HepG2 (cell line): ENCODE data around the gene ADIPOR2. TPM values are rescaled to one million over a fixed set of nuclear protein-coding genes. Genes with fewer than 3 reads are reported as not detected.
A peak's percentile ranks its signal among the peaks of the same experiment; 100 is the strongest.

Experiments
- ARHGAP35 ChIP-seq: sonication (generic); formaldehyde crosslinking; IDR thresholded peaks from 2 replicates; pipeline ENCODE4 v1.9.0; 2022; ENCODE audit warnings: mild to moderate bottlenecking, inconsistent platforms, moderate library complexity, missing genetic modification reagents, borderline replicate concordance
- ARNTL ChIP-seq: sonication (generic); formaldehyde crosslinking; IDR thresholded peaks from 2 replicates; pipeline ENCODE4 v1.4.0; 2020; ENCODE audit warnings: mild to moderate bottlenecking, missing genetic modification reagents
- FOXP1 ChIP-seq, 2 experiments: fragments of 450-650 bp in 1 of 2; IDR thresholded peaks; 2 replicates each; pipeline ENCODE4 v1.6.1; 2017 to 2018; ENCODE audit warnings: antibody characterized with exemption in 1 of 2
- GLMP ChIP-seq: sonication (generic); formaldehyde crosslinking; IDR thresholded peaks from 2 replicates; pipeline ENCODE4 v1.9.0; 2021; ENCODE audit warnings: missing genetic modification reagents, mild to moderate bottlenecking, borderline replicate concordance
- GMEB1 ChIP-seq: sonication (generic); formaldehyde crosslinking; IDR thresholded peaks from 2 replicates; pipeline ENCODE4 v1.5.1; 2020; ENCODE audit warnings: missing genetic modification reagents, mild to moderate bottlenecking, borderline replicate concordance
- HINFP ChIP-seq: sonication (generic); formaldehyde crosslinking; IDR thresholded peaks from 2 replicates; pipeline ENCODE4 v1.4.0; 2020; ENCODE audit warnings: low read depth, mild to moderate bottlenecking, missing genetic modification reagents
- HOXA5 ChIP-seq: sonication (generic); formaldehyde crosslinking; IDR thresholded peaks from 2 replicates; pipeline ENCODE4 v1.4.0; 2020; ENCODE audit warnings: missing genetic modification reagents
- MAZ ChIP-seq, 2 experiments: sonication (generic) in 1 of 2; formaldehyde crosslinking in 1 of 2; IDR thresholded peaks; 2 replicates each; pipeline versions ENCODE4 v1.5.0 to v1.6.1; 2012 to 2020; ENCODE audit warnings: low read depth in 2 of 2, mild to moderate bottlenecking in 2 of 2, borderline replicate concordance in 1 of 2, improper control_type of control experiment in 1 of 2, low read length in 1 of 2, missing genetic modification reagents in 1 of 2, moderate library complexity in 1 of 2
- MEIS1 ChIP-seq: sonication (generic); formaldehyde crosslinking; IDR thresholded peaks from 2 replicates; pipeline ENCODE4 v1.9.0; 2021; ENCODE audit warnings: mild to moderate bottlenecking, missing genetic modification reagents, moderate library complexity, borderline replicate concordance
- NFYC ChIP-seq: IDR thresholded peaks from 2 replicates; pipeline ENCODE4 v1.6.1; 2016; ENCODE audit warnings: missing genetic modification reagents, missing compliant biosample characterization
- POLR2AphosphoS5 ChIP-seq: IDR thresholded peaks from 2 replicates; pipeline ENCODE4 v1.6.1; 2012; ENCODE audit warnings: low read depth, low read length
- SALL2 ChIP-seq: sonication (generic); formaldehyde crosslinking; IDR thresholded peaks from 2 replicates; pipeline ENCODE4 v1.8.1; 2023; ENCODE audit warnings: mild to moderate bottlenecking, missing genetic modification reagents, inconsistent platforms
- SOX6 ChIP-seq, 2 experiments: fragments of 450-650 bp in 1 of 2; sonication (generic) in 1 of 2; formaldehyde crosslinking in 1 of 2; IDR thresholded peaks; 2 replicates each; pipeline versions ENCODE4 v1.4.0 to v1.6.1; 2017 to 2020; ENCODE audit warnings: antibody characterized with exemption in 1 of 2, mild to moderate bottlenecking in 1 of 2, missing genetic modification reagents in 1 of 2
- ZBTB14 ChIP-seq: sonication (generic); formaldehyde crosslinking; IDR thresholded peaks from 2 replicates; pipeline ENCODE4 v1.4.0; 2020; ENCODE audit warnings: missing genetic modification reagents
- ZC3H4 ChIP-seq: sonication (generic); formaldehyde crosslinking; IDR thresholded peaks from 2 replicates; pipeline ENCODE4 v1.4.0; 2020; ENCODE audit warnings: missing genetic modification reagents, borderline replicate concordance
- ZIK1 ChIP-seq: sonication (generic); formaldehyde crosslinking; IDR thresholded peaks from 2 replicates; pipeline ENCODE4 v1.5.0; 2020; ENCODE audit warnings: mild to moderate bottlenecking, low read depth, missing genetic modification reagents, borderline replicate concordance
- ZNF280B ChIP-seq: sonication (generic); formaldehyde crosslinking; IDR thresholded peaks from 2 replicates; pipeline ENCODE4 v1.5.0; 2020; ENCODE audit warnings: missing genetic modification reagents, mild to moderate bottlenecking, borderline replicate concordance
- ZNF691 ChIP-seq: sonication (generic); formaldehyde crosslinking; IDR thresholded peaks from 2 replicates; pipeline ENCODE4 v1.4.0; 2020; ENCODE audit warnings: missing genetic modification reagents, low read depth, mild to moderate bottlenecking, borderline replicate concordance
- ZNF720 ChIP-seq: sonication (generic); formaldehyde crosslinking; IDR thresholded peaks from 2 replicates; pipeline ENCODE4 v1.4.0; 2020; ENCODE audit warnings: missing genetic modification reagents
- ZNF773 ChIP-seq: sonication (generic); formaldehyde crosslinking; IDR thresholded peaks from 2 replicates; pipeline ENCODE4 v1.4.0; 2020; ENCODE audit warnings: missing genetic modification reagents, borderline replicate concordance
- polyA plus RNA-seq, 8 experiments: library from polyadenylated mRNA; depleted of rRNA in 3 of 8; stranded (reverse) in 7 of 8; unstranded in 1 of 8; fragments of >200 nt; fragmentation: Illumina TruSeq in 4 of 8; extraction: Trizol in 4 of 8; gene quantifications; 2 replicates each; pipeline versions ENCODE4 v1.2.1 to v1.2.3, GENCODE V29; 2011 to 2016; ENCODE audit warnings: low read depth in 4 of 8, missing spikeins in 1 of 8, mixed read lengths in 1 of 8; ENCODE audit not compliant: insufficient read depth in 1 of 8
- total RNA-seq, 5 experiments: library from RNA; depleted of rRNA; stranded (reverse); fragments of >200 nt; fragmentation: Illumina TruSeq; extraction: Trizol; gene quantifications; 2 replicates each; pipeline ENCODE4 v1.2.3, GENCODE V29; 2016; ENCODE audit warnings: low read depth in 1 of 5

The ADIPOR2 gene
- total and polyA plus RNA-seq, 2 of the 13 experiments (the other 11 are each of a cell fraction or from before 2014, with no cell fraction given) = 35.2 to 52.2 TPM

GRCh38 chr12:1837541-1838204 is 146.8 kb downstream of the ADIPOR2 start (continued):
- TF ChIP-seq ZNF691 (CRISPR knock-in tag) (no peak; the same call in 1 of the 2 replicates), ZBTB14 (CRISPR knock-in tag) (no peak), SOX6 (IDR thresholded peaks at IDR 0.05) (no peak), SOX6 (CRISPR knock-in tag; IDR thresholded peaks at IDR 0.05) (peak; percentile 54), ARHGAP35 (CRISPR knock-in tag) (no peak), ZNF280B (CRISPR knock-in tag) (no peak), ZC3H4 (CRISPR knock-in tag) (no peak), HINFP (CRISPR knock-in tag) (no peak), MEIS1 (no peak), ZIK1 (CRISPR knock-in tag) (no peak), NFYC (CRISPR knock-in tag) (no peak), ARNTL (CRISPR knock-in tag) (no peak), FOXP1 (IDR thresholded peaks at IDR 0.05) (no peak), FOXP1 (CRISPR knock-in tag; IDR thresholded peaks at IDR 0.05) (0 out of 2 replicates have a peak, but pooled peaks have one; percentile 58), POLR2AphosphoS5 (no peak), HOXA5 (CRISPR knock-in tag) (no peak), ZNF773 (CRISPR knock-in tag) (no peak), MAZ (IDR thresholded peaks at IDR 0.05; ENCODE audit: borderline replicate concordance, low read depth, low read length) (peak; percentile 6; the same call in 1 of the 2 replicates), MAZ (CRISPR knock-in tag; IDR thresholded peaks at IDR 0.05; ENCODE audit: low read depth) (no peak), GMEB1 (CRISPR knock-in tag) (no peak), ZNF720 (CRISPR knock-in tag) (no peak), SALL2 (CRISPR knock-in tag) (no peak), GLMP (CRISPR knock-in tag) (no peak)
